Pancreas (tissue), 10 donors: ENCODE data around the gene CTNNA2. TPM values are rescaled to one million over a fixed set of nuclear protein-coding genes. Genes with fewer than 3 reads are reported as not detected.

ENCODE experiments used
- ATAC-seq, 4 donors: fragments of 200-7000 bp; cut with Tn5 transposase; one replicate each; pipeline versions ENCODE4 v1.8.0 to v1.9.1; 2020; ENCODE audit warnings: mild to moderate bottlenecking in 4 of 4, moderate library complexity in 4 of 4
- DNase-seq, 6 donors: peaks; one replicate each; pipeline ENCODE4 v3.0.0-alpha.2; 2020
- FAIRE-seq: peaks from 2 replicates; lab custom pipeline; 2012; peaks lifted over from hg19 to GRCh38; lab: Jason Lieb, UNC
- H3K27ac ChIP-seq, 4 donors: fragments of 200-600 bp; sonication (generic); 1 replicate in 3 of 4; 2 replicates in 1 of 4; pipeline versions ENCODE4 v1.5.0 to v1.8.0; 2020
- H3K27me3 ChIP-seq, 4 donors: fragments of 200-600 bp; one replicate each; pipeline ENCODE4 v1.8.0; 2021
- H3K36me3 ChIP-seq, 3 donors: fragments of 200-600 bp; sonication (generic) in 1 of 3; one replicate each; pipeline versions ENCODE4 v1.5.0 to v1.8.0; 2020 to 2021
- H3K4me1 ChIP-seq, 3 donors: fragments of 200-600 bp; one replicate each; pipeline ENCODE4 v1.8.0; 2021
- H3K4me3 ChIP-seq, 4 donors: fragments of 200-600 bp; sonication (generic) in 2 of 4; one replicate each; pipeline versions ENCODE4 v1.5.0 to v1.8.0; 2020 to 2021
- H3K9me3 ChIP-seq, 4 donors: fragments of 200-600 bp; one replicate each; pipeline ENCODE4 v1.8.0; 2021
- WGBS, 2 donors: extraction: QIAGEN DNeasy Blood & Tissue Kit; methylation state at CpG; one replicate each; pipeline ENCODE4 v1.1.7; 2013; 5-methylcytosine and 5-hydroxymethylcytosine counted together
- intact Hi-C, 3 donors: fragments of 100-400 bp; cut with DNase I; formaldehyde crosslinking; loops; one replicate each; pipeline versions ENCODE4 v1.11.1 to v1.14.2; 2022
- polyA plus RNA-seq, 2 donors: library from polyadenylated mRNA; stranded (reverse); fragments of 200-250 nt; gene quantifications; one replicate each; pipeline ENCODE4 v1.2.3, GENCODE V29; 2013
- total RNA-seq, 6 donors: library from RNA; stranded (reverse); fragmentation: NEBNext Ultra II Directional in 4 of 6; extraction: Animal tissue kit (Norgen Biotek cat#: 25700) in 4 of 6; gene quantifications; one replicate each; pipeline versions ENCODE4 v1.2.1 to v1.2.4, GENCODE V29; 2021 to 2023
- TF ChIP-seq, protein P1 (sequence below), 4 donors: fragments of 200-600 bp; sonication (generic) in 3 of 4; IDR thresholded peaks; one replicate each; pipeline versions ENCODE4 v1.5.0 to v1.8.0; 2021; ENCODE audit warnings: antibody characterized with exemption in 4 of 4
- donor health status: healthy with polysubstance abuse.
- donor health status: DM: no; HTN: no; CAD: no; lungs with moderate emphysema.
- donor health status: DM: no; HTN: no; CAD: no.
- donor health status: control.
- donor health status: control.
- donor health status: Bipolar disorder and iron deficiency.
- donor health status: DM: yes; HTN: yes; CAD: no.
- donor health status: DM: no; HTN: no; CAD: no.
- donor health status: DM: no; HTN: no; CAD: no.
- donor health status: DM: yes; HTN: yes; CAD: no.

The CTNNA2 gene
- total and polyA plus RNA-seq, 8 donors: 0.25 to 12.1 (median 2.1) TPM

DNA sequence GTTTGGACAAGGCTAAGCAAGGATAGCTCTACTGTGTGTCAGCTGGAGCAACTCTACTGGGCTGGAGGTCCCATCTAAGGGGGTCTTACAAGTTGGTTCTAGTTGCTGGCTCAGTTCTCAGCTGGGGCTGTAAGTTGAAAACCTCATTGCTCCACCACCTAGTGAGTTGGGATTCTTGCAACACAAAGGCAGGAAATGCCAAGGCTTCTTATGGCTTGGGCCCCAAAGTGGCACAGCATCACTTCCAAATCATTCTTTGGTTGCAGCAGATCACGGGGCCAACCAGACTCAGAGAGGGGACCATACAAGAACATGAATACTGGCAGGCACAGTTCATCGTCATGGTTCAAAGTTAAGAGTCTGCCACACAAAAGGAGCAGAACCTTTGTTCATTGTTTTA lies 459.0 kb downstream of the CTNNA2 start:
- Histone ChIP-seq H3K36me3 (no peaks in the 10 kb centered on the region), H3K4me1 (no peaks in the 10 kb centered on the region), H3K9me3 (no peaks in the 10 kb centered on the region), H3K27me3 (no peaks in the 10 kb centered on the region), H3K27ac (no peak overlapping the region), H3K4me3 (no peak overlapping the region)
- TF ChIP-seq, protein P1, sequence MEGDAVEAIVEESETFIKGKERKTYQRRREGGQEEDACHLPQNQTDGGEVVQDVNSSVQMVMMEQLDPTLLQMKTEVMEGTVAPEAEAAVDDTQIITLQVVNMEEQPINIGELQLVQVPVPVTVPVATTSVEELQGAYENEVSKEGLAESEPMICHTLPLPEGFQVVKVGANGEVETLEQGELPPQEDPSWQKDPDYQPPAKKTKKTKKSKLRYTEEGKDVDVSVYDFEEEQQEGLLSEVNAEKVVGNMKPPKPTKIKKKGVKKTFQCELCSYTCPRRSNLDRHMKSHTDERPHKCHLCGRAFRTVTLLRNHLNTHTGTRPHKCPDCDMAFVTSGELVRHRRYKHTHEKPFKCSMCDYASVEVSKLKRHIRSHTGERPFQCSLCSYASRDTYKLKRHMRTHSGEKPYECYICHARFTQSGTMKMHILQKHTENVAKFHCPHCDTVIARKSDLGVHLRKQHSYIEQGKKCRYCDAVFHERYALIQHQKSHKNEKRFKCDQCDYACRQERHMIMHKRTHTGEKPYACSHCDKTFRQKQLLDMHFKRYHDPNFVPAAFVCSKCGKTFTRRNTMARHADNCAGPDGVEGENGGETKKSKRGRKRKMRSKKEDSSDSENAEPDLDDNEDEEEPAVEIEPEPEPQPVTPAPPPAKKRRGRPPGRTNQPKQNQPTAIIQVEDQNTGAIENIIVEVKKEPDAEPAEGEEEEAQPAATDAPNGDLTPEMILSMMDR (IDR thresholded peaks at IDR 0.05): no peak
- no peak for DNase-seq
- no peak for FAIRE-seq
- intact Hi-C loops: no loop called here
- ATAC-seq: no peak
- 61 to 65% methylated on average over 2 of the region's 2 CpGs for WGBS, 2 donors

DNA sequence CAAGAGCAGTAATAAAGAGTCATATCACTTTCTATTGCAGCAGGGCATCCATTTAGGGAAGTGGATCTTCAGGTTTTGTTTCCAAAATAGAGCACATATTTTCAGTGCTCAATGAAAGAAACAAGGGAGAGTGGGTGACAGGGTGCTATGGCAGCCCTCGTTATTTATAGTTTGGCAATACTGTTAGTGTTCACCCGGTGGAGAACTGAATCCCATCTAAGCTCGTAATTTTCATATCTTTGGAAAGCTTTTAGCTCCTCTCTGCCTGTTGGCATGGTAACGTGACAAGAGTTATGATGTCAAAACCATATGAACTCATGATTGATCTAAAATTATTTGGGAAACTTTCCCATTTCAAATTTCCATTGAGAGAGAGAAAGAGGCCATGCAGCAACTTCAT lies 459.8 kb downstream of the CTNNA2 start:
- Histone ChIP-seq H3K27me3 (no peaks in the 10 kb centered on the region), H3K4me3 (no peak overlapping the region), H3K36me3 (no peaks in the 10 kb centered on the region), H3K9me3 (no peaks in the 10 kb centered on the region), H3K27ac (no peak overlapping the region), H3K4me1 (no peaks in the 10 kb centered on the region)
- FAIRE-seq: no peak
- 59 to 66% methylated on average over 4 of the region's 4 CpGs for WGBS, 2 donors
- TF ChIP-seq, protein P1 (IDR thresholded peaks at IDR 0.05): no peak
- DNase-seq: no peak
- intact Hi-C loops: no loop called here
- ATAC-seq: no peak

DNA sequence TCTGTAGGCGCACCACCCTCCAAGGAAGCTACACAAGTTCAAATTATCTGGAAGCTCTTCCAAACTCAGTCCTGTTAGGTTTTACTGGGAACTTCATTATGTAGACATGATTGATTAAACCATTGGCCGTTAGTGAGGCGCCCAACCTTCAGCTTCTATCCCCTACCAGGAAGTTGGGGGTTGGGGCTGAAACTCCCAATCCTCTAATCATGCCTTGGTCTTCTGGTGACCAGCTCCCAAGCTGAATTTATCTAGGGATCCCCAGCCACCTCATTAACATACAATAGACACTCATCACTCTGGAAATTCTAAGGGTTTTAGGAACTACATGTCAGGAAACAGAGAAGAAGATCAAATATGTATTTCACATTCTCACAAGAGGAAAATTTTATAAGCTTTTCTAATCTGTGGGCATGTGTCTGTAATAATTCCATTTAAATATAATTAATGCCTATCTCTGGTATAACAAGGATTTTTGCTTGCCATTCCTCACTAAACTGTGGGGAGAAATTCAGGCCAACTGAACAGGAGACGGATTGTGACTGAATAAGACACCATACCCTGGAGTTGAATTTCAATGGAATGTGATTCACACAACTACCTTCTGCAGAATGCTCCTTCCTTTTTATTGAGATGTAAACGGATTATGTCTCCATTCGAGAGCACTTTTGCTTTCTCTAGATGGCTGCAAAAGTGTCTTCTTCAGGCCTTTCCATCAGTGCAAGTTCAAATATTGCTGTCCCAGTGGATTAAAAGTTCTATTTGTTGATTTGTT lies 463.1 kb downstream of the CTNNA2 start:
- Histone ChIP-seq H3K4me1 (no peaks in the 10 kb centered on the region), H3K27me3 (no peaks in the 10 kb centered on the region), H3K4me3 (no peak overlapping the region), H3K9me3 (no peaks in the 10 kb centered on the region), H3K36me3 (no peaks in the 10 kb centered on the region), H3K27ac (no peak overlapping the region)
- 51 to 61% methylated on average over 6 of the region's 6 CpGs for WGBS, 2 donors
- DNase-seq (no peak), FAIRE-seq (no peak), ATAC-seq (no peak)
- TF ChIP-seq, protein P1 (IDR thresholded peaks at IDR 0.05): no peak
- intact Hi-C loops: no loop called here

DNA sequence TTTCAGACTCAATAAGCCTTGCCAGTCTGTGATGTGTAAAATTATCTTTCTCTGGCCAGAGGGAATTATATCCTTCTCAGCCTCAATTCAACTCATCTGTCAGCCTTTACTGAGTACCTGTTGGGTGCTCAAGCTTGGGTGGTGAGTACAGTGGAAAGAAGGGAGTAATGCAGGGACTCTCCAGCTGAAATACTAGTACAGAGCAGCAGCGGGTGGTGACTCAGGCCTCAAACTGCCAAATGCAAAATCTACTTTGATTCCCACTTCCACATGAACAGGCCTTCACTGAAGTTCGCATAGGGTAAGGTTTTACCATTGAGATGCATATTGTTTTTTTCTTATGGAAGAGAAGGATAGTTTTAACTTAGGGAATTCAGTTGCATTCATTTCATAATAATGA lies 464.9 kb downstream of the CTNNA2 start:
- Histone ChIP-seq H3K4me1 (no peaks in the 10 kb centered on the region), H3K27ac (no peak overlapping the region), H3K27me3 (no peaks in the 10 kb centered on the region), H3K4me3 (no peak overlapping the region), H3K9me3 (no peaks in the 10 kb centered on the region), H3K36me3 (no peaks in the 10 kb centered on the region)
- TF ChIP-seq, protein P1 (IDR thresholded peaks at IDR 0.05): no peak
- intact Hi-C loops: no loop called here
- FAIRE-seq: no peak
- ATAC-seq: no peak
- 77 to 81% methylated on average over 2 of the region's 2 CpGs for WGBS, 2 donors
- DNase-seq: no peak

DNA sequence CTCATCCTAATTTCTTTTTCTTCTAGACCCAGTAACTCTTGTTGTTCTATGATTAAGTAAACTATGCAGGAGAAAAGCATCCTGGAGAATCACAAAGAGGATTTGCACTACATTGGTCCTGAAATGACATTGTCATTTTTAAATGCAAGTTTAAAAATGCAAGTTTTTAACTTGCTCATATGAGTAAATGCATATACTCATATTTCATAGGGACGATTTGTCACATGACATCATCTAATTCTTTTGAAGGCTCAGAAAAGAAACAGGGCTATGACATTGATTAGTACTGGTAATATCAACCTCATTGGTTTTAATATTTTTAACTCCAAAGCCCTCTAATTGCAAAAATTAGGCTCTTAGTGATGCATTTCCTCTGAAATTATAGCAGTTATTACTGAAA lies 467.3 kb downstream of the CTNNA2 start:
- DNase-seq (no peak), ATAC-seq (no peak), FAIRE-seq (no peak)
- TF ChIP-seq, protein P1 (IDR thresholded peaks at IDR 0.05): no peak
- H3K27ac ChIP-seq: no peak overlapping the region
- no peak overlapping the region for H3K4me3 ChIP-seq
- 34 to 45% methylated on average over 1 of the region's 1 CpG for WGBS, 2 donors
- intact Hi-C loops: no loop called here
- no peaks in the 10 kb centered on the region for H3K27me3 ChIP-seq
- H3K4me1 ChIP-seq: no peaks in the 10 kb centered on the region
- no peaks in the 10 kb centered on the region for H3K36me3 ChIP-seq
- no peaks in the 10 kb centered on the region for H3K9me3 ChIP-seq
